Liver (tissue), 9 donors: ENCODE data around the gene ST7L. TPM values are rescaled to one million over a fixed set of nuclear protein-coding genes. Genes with fewer than 3 reads are reported as not detected.
A peak's percentile ranks its signal among the peaks of the same experiment; 100 is the strongest.

Experiments
- DNase-seq: peaks from one replicate; pipeline ENCODE4 v3.0.0-alpha.2; 2017; ENCODE audit warnings: low spot score
- H3K27ac ChIP-seq, 2 donors: one replicate each; pipeline ENCODE4 v1.7.0; 2013; ENCODE audit warnings: inconsistent platforms in 2 of 2, low read length in 2 of 2, control low read depth in 1 of 2, low read depth in 1 of 2, mild to moderate bottlenecking in 1 of 2
- H3K27me3 ChIP-seq, 4 donors: one replicate each; pipeline versions ENCODE4 v1.6.1 to v1.7.0; 2013; ENCODE audit warnings: low read length in 3 of 4, inconsistent platforms in 1 of 4, mild to moderate bottlenecking in 1 of 4, moderate library complexity in 1 of 4; ENCODE audit not compliant: control insufficient read depth in 4 of 4, insufficient read depth in 4 of 4
- H3K36me3 ChIP-seq, 4 donors: one replicate each; pipeline versions ENCODE4 v1.6.1 to v1.7.0; 2013; ENCODE audit warnings: low read length in 3 of 4, mild to moderate bottlenecking in 3 of 4, low read depth in 1 of 4, moderate library complexity in 1 of 4; ENCODE audit not compliant: control insufficient read depth in 4 of 4, insufficient read depth in 3 of 4
- H3K4me1 ChIP-seq, 4 donors: one replicate each; pipeline versions ENCODE4 v1.6.1 to v1.7.0; 2013; ENCODE audit warnings: low read length in 3 of 4, mild to moderate bottlenecking in 3 of 4, moderate library complexity in 1 of 4; ENCODE audit not compliant: control insufficient read depth in 4 of 4, insufficient read depth in 4 of 4
- H3K4me3 ChIP-seq, 3 donors: one replicate each; pipeline versions ENCODE4 v1.6.1 to v1.7.0; 2013; ENCODE audit warnings: low read length in 3 of 3, control low read depth in 1 of 3, low read depth in 1 of 3, mild to moderate bottlenecking in 1 of 3
- H3K9ac ChIP-seq, 2 donors: one replicate each; pipeline ENCODE4 v1.7.0; 2013; ENCODE audit warnings: low read length in 2 of 2, mild to moderate bottlenecking in 2 of 2, moderate library complexity in 2 of 2, control low read depth in 1 of 2, low read depth in 1 of 2
- H3K9me3 ChIP-seq, 4 donors: one replicate each; pipeline versions ENCODE4 v1.6.1 to v1.7.0; 2013; ENCODE audit warnings: low read length in 3 of 4; ENCODE audit not compliant: control insufficient read depth in 4 of 4
- CTCF ChIP-seq: fragments of 150-350 bp; IDR thresholded peaks from 2 replicates; pipeline ENCODE4 v1.5.1; 2017; ENCODE audit warnings: improper control_type of control experiment, low read depth, low read length; ENCODE audit not compliant: missing input control
- GABPA ChIP-seq, 2 donors: IDR thresholded peaks in 1 of 2; conservative IDR thresholded peaks in 1 of 2; 2 replicates each; pipeline ENCODE4 v1.6.1; 2016; ENCODE audit warnings: antibody characterized with exemption in 2 of 2, mild to moderate bottlenecking in 1 of 2, moderate library complexity in 1 of 2
- HNF4G ChIP-seq: IDR thresholded peaks from 2 replicates; pipeline ENCODE4 v1.6.1; 2016; ENCODE audit warnings: antibody characterized with exemption
- MAX ChIP-seq: IDR thresholded peaks from 2 replicates; pipeline ENCODE4 v1.6.1; 2016; ENCODE audit warnings: antibody characterized with exemption
- NR2F2 ChIP-seq: IDR thresholded peaks from 2 replicates; pipeline ENCODE4 v1.6.1; 2016; ENCODE audit warnings: antibody characterized with exemption
- RAD21 ChIP-seq, 2 donors: IDR thresholded peaks; 2 replicates each; pipeline ENCODE4 v1.6.1; 2016; ENCODE audit warnings: antibody characterized with exemption in 2 of 2, mild to moderate bottlenecking in 2 of 2
- WGBS: extraction: QIAGEN DNeasy Blood & Tissue Kit; methylation state at CpG from one replicate; pipeline ENCODE4 v1.1.7; 2013; 5-methylcytosine and 5-hydroxymethylcytosine counted together
- polyA plus RNA-seq, 2 donors: library from polyadenylated mRNA; stranded (reverse) in 1 of 2; unstranded in 1 of 2; fragments of 200-250 nt in 1 of 2; fragments of >200 nt in 1 of 2; fragmentation: Nextera tagmentation in 1 of 2; extraction: Ambion mirVana in 1 of 2; gene quantifications; one replicate each; pipeline versions ENCODE4 v1.2.1 to v1.2.3, GENCODE V29; 2013 to 2015
- total RNA-seq, 2 donors: library from RNA; depleted of rRNA; stranded (reverse); fragments of >200 nt; gene quantifications; one replicate each; pipeline ENCODE4 v1.2.3, GENCODE V29; 2014
- TF ChIP-seq, protein P1 (sequence below): IDR thresholded peaks from 2 replicates; pipeline ENCODE4 v1.6.1; 2016; ENCODE audit warnings: antibody characterized with exemption, mild to moderate bottlenecking
- donor health status: healthy.
- donor health status: healthy.
- donor health status: healthy.
- donor health status: healthy.
- donor health status: healthy.

ST7L gene
- total and polyA plus RNA-seq, 4 donors, result 4.9 to 13.6 (median 9.5) TPM

- TF ChIP-seq, protein P1, sequence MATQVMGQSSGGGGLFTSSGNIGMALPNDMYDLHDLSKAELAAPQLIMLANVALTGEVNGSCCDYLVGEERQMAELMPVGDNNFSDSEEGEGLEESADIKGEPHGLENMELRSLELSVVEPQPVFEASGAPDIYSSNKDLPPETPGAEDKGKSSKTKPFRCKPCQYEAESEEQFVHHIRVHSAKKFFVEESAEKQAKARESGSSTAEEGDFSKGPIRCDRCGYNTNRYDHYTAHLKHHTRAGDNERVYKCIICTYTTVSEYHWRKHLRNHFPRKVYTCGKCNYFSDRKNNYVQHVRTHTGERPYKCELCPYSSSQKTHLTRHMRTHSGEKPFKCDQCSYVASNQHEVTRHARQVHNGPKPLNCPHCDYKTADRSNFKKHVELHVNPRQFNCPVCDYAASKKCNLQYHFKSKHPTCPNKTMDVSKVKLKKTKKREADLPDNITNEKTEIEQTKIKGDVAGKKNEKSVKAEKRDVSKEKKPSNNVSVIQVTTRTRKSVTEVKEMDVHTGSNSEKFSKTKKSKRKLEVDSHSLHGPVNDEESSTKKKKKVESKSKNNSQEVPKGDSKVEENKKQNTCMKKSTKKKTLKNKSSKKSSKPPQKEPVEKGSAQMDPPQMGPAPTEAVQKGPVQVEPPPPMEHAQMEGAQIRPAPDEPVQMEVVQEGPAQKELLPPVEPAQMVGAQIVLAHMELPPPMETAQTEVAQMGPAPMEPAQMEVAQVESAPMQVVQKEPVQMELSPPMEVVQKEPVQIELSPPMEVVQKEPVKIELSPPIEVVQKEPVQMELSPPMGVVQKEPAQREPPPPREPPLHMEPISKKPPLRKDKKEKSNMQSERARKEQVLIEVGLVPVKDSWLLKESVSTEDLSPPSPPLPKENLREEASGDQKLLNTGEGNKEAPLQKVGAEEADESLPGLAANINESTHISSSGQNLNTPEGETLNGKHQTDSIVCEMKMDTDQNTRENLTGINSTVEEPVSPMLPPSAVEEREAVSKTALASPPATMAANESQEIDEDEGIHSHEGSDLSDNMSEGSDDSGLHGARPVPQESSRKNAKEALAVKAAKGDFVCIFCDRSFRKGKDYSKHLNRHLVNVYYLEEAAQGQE, result no peak
- TF ChIP-seq NR2F2, result no peak
Observed at GRCh38 chr1:112502826-112503225, 116.1 kb downstream of the ST7L start (continued).

GRCh38 chr1:112501810-112502641 is 116.9 kb downstream of the ST7L start:
- peaks cover 3 to 10% (median 6%) of the 10 kb centered on the region in 4 donors for H3K4me1 ChIP-seq
- H3K9me3 ChIP-seq, result no peaks in the 10 kb centered on the region
- no peak overlapping the region for H3K9ac ChIP-seq
- DNase-seq, result peak; percentile 54
- WGBS, result 3% methylated on average over 65 of the region's 65 CpGs
- H3K36me3 ChIP-seq, result no peaks in the 10 kb centered on the region
- no peak overlapping the region for H3K27ac ChIP-seq
- TF ChIP-seq, protein P1, result peak; percentile 39
- TF ChIP-seq HNF4G (no peak), CTCF (peak; percentile 44), MAX (no peak), RAD21 (IDR thresholded peaks at IDR 0.05) (peak; percentile 66 to 79)
- peak overlapping the region; percentile 2 to 67 (median 60) for H3K4me3 ChIP-seq
- peaks cover 0 to 23% (median 5%) of the 10 kb centered on the region in 4 donors for H3K27me3 ChIP-seq

- TF ChIP-seq NR2F2 (no peak), GABPA (IDR thresholded peaks at IDR 0.05 in 1 of 2, conservative IDR thresholded peaks at IDR 0.05 in 1 of 2) (no peak)
- TF ChIP-seq, protein P1, result no peak
- no peak for DNase-seq
- Histone ChIP-seq H3K4me3 (no peak overlapping the region), H3K27me3 (peaks cover 0 to 3% (median 1%) of the 10 kb centered on the region in 4 donors), H3K4me1 (no peaks in the 10 kb centered on the region), H3K9ac (no peak overlapping the region), H3K9me3 (no peaks in the 10 kb centered on the region), H3K27ac (no peak overlapping the region), H3K36me3 (no peaks in the 10 kb centered on the region)
- 84% methylated on average over 5 of the region's 5 CpGs for WGBS
Observed at GRCh38 chr1:112496290-112496689, 122.7 kb downstream of the ST7L start.
